ENCODE measurements around the gene ARHGEF1. TPM values are rescaled to one million over a fixed set of nuclear protein-coding genes. Genes with fewer than 3 reads are reported as not detected.

ARHGEF1 gene
- total RNA-seq, 1 donor from 2014 or later, result 113 TPM

DNA sequence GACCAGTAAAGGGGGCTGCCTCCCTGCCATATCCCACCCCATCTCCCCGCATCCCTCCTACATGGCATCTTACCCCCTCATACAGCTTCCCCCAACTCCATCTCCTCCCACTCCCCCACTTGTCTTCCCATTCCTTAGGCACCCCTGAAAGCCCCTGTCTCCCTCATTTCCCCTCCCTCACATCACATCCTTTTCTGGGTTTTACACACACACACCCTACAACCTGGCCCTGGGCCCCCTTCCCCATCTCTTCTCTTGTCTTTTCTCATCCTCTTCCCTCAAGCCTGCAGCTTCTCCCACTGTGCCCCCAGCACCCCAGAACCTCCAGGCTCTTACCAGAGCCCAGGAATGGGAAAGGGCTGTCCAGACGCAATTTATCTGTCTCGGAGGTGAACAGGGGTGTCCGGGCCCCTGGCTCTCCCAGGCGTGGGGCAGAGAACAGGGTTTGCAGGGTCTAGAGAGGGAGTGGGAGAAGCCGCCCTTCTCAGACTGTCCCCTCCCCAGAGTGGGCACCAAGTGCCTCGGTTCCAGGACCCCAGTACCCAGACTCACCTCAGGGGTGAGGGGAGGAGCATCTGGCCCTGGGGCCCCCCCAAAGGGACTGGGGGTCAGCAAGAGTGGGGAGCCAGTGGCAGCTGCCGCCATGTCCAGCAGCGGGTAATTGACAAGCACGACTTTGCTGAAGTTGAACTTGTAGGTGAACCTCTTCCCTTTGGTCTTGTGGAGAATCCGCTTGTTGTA is 25.9 kb downstream of the ARHGEF1 start:
- no peak for DNase-seq (ENCODE audit: low spot score)
- peaks cover 19% of the 10 kb centered on the region for H3K4me1 Mint-ChIP-seq (ENCODE audit: unreplicated experiment)
- no peak overlapping the region for H3K27ac Mint-ChIP-seq (ENCODE audit: unreplicated experiment)
- H3K9me3 Mint-ChIP-seq (ENCODE audit: unreplicated experiment), result no peaks in the 10 kb centered on the region
- H3K27me3 Mint-ChIP-seq (ENCODE audit: unreplicated experiment), result peaks cover 32% of the 10 kb centered on the region
- no peak overlapping the region for H3K4me3 Mint-ChIP-seq (ENCODE audit: unreplicated experiment)
- TF ChIP-seq, protein P1, sequence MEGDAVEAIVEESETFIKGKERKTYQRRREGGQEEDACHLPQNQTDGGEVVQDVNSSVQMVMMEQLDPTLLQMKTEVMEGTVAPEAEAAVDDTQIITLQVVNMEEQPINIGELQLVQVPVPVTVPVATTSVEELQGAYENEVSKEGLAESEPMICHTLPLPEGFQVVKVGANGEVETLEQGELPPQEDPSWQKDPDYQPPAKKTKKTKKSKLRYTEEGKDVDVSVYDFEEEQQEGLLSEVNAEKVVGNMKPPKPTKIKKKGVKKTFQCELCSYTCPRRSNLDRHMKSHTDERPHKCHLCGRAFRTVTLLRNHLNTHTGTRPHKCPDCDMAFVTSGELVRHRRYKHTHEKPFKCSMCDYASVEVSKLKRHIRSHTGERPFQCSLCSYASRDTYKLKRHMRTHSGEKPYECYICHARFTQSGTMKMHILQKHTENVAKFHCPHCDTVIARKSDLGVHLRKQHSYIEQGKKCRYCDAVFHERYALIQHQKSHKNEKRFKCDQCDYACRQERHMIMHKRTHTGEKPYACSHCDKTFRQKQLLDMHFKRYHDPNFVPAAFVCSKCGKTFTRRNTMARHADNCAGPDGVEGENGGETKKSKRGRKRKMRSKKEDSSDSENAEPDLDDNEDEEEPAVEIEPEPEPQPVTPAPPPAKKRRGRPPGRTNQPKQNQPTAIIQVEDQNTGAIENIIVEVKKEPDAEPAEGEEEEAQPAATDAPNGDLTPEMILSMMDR (IDR thresholded peaks at IDR 0.05; ENCODE audit: unreplicated experiment), result no peak
- H3K36me3 Mint-ChIP-seq (ENCODE audit: low read depth, unreplicated experiment), result peaks cover 40% of the 10 kb centered on the region

DNA sequence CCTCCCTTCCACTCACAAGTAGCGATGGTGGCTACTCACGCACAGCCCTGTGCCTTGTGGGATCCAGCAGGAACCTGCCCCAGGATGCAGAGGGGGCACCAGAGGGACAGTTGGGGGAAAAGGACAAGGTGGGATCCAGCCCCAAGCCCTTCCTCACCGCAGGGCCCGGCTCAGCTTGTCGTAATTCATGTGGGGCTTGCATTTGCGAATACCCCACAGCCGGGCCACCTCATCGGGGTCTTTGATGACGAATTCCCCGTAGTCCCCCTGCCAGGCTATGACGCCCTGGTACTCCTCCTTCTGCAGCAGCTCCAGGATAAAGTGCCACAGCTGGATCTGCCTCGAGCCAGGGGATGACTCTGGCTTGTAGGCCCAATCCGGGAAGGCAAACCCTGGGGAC is 26.7 kb downstream of the ARHGEF1 start:
- peaks cover 34% of the 10 kb centered on the region for H3K27me3 Mint-ChIP-seq (ENCODE audit: unreplicated experiment)

DNA sequence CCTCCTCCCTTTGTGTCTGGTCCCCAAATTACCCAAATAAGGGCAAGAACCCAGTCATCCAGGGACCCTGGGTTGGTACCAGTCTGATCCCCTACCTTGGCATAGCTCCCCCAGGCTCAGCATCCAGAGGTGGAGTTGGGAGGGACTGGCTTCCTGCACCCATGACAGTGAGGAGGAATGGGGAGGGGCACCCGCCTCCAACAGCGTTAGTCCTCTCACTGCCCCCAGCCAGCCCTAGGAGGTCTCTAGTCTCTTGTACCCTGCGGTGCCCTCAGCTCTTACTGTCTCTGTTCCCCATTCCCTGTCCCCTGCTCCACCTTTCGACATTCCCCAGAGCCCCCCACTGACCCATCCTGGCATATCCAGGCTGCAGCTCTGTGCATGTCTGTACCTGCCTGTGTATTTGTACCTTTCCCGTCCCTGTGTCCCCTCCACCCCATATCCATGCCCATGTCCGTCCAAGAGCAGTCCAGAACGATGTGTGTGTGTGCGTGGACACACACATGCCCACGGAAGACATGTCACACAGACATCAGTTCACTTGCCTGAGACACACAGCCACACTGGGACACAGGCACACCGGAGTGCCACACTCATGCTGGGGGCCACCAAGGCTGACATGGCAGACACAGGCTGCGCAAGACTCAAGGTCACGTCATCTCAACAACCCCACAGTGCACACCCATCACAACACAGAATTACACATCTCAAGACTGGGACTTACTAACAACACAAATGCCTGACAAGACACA is 27.4 kb downstream of the ARHGEF1 start:
- H3K27me3 Mint-ChIP-seq (ENCODE audit: unreplicated experiment), result peaks cover 34% of the 10 kb centered on the region
- H3K4me1 Mint-ChIP-seq (ENCODE audit: unreplicated experiment), result peaks cover 21% of the 10 kb centered on the region
- peak overlapping the region; percentile 26 for H3K4me3 Mint-ChIP-seq (ENCODE audit: unreplicated experiment)
- H3K36me3 Mint-ChIP-seq (ENCODE audit: low read depth, unreplicated experiment), result peaks cover 26% of the 10 kb centered on the region
- DNase-seq (ENCODE audit: low spot score), result no peak
- H3K27ac Mint-ChIP-seq (ENCODE audit: unreplicated experiment), result peak overlapping the region; percentile 32
- no peaks in the 10 kb centered on the region for H3K9me3 Mint-ChIP-seq (ENCODE audit: unreplicated experiment)
- TF ChIP-seq, protein P1 (IDR thresholded peaks at IDR 0.05; ENCODE audit: unreplicated experiment), result no peak

More for the DNA sequence above, 26.7 kb downstream of the ARHGEF1 start:
- Mint-ChIP-seq H3K9me3 (ENCODE audit: unreplicated experiment) (no peaks in the 10 kb centered on the region), H3K36me3 (ENCODE audit: low read depth, unreplicated experiment) (peaks cover 33% of the 10 kb centered on the region), H3K27ac (ENCODE audit: unreplicated experiment) (no peak overlapping the region), H3K4me1 (ENCODE audit: unreplicated experiment) (peaks cover 21% of the 10 kb centered on the region), H3K4me3 (ENCODE audit: unreplicated experiment) (no peak overlapping the region)
- DNase-seq (ENCODE audit: low spot score), result no peak
- TF ChIP-seq, protein P1 (IDR thresholded peaks at IDR 0.05; ENCODE audit: unreplicated experiment), result no peak

DNA sequence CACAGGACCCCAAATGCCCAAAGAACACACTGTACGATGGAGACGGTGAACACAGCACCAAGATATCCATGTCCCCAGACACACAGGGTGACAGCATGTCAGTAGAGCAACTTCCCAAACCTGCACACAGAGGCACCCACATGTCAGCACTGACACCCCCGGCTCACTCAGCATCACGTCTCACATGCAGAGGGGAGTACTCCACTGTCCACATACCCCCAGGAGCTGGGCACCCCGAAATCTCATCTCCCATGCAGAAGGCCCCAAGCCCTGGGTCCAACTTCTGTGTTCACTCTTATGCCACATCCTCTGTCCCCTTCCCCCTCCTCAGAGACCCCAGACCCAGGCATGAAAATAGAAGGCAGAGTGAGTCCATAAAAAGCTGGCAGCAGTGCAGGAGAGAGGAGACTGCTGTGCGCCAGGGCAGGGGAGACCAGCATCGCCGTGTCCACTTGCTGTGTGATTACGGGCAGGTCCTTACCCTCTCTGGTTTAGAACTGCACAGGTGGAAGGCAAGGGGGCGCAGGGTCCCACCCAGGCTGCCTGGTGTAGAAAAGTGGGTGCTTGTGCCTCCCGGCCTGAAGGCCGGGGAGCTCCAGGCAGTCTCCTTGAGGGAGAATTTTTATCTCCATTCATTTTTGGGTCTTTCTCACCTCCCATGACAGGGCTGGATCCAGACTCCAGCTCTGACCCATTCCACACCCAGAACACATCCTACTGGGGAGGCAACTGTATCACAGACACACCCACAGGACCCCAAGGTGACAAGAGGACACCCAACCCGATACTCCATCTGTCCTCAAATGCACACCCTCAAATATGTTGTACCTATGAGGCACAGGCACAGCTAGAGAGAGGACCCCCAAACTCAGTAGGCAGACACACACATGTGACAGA is 28.3 kb downstream of the ARHGEF1 start:
- H3K4me1 Mint-ChIP-seq (ENCODE audit: unreplicated experiment), result peaks cover 18% of the 10 kb centered on the region
- no peak for DNase-seq (ENCODE audit: low spot score)
- peaks cover 31% of the 10 kb centered on the region for H3K27me3 Mint-ChIP-seq (ENCODE audit: unreplicated experiment)
- no peaks in the 10 kb centered on the region for H3K9me3 Mint-ChIP-seq (ENCODE audit: unreplicated experiment)
- H3K4me3 Mint-ChIP-seq (ENCODE audit: unreplicated experiment), result peak overlapping the region; percentile 66
- TF ChIP-seq, protein P1 (IDR thresholded peaks at IDR 0.05; ENCODE audit: unreplicated experiment), result no peak
- H3K36me3 Mint-ChIP-seq (ENCODE audit: low read depth, unreplicated experiment), result peaks cover 20% of the 10 kb centered on the region
- H3K27ac Mint-ChIP-seq (ENCODE audit: unreplicated experiment), result peak overlapping the region; percentile 40

All from endothelial cell (in vitro differentiated cells).